OCI-LY3 (cell line): Measurements from ENCODE around the gene TOLLIP.

Experiments
- H2AFZ ChIP-seq: fragments of 200-600, 300-600 bp; shearing (Covaris generic); 2 replicates; pipeline ENCODE4 v1.6.0; 2014; ENCODE audit warnings: antibody characterized with exemption, low read depth, low read length
- H3K27ac ChIP-seq: fragments of 200-600, 300-600 bp; sonication (generic); 2 replicates; pipeline ENCODE4 v1.5.1; 2014; ENCODE audit warnings: mild to moderate bottlenecking, low read length, moderate library complexity, mixed read lengths
- H3K27me3 ChIP-seq: fragments of 200-600, 300-600 bp; sonication (generic); 2 replicates; pipeline ENCODE4 v1.6.1; 2014; ENCODE audit warnings: low read depth, low read length, mixed read lengths
- H3K36me3 ChIP-seq: fragments of 200-600, 300-600 bp; sonication (generic); replicated peaks from 2 replicates; pipeline ENCODE3; 2014; ENCODE audit warnings: low read depth, low read length, mixed read lengths
- H3K4me1 ChIP-seq: fragments of 300-600, 200-600 bp; sonication (generic); 2 replicates; pipeline ENCODE4 v1.6.1; 2014; ENCODE audit warnings: low read length, mixed read lengths
- H3K4me2 ChIP-seq: fragments of 200-600, 300-600 bp; sonication (generic); 2 replicates; pipeline ENCODE4 v1.6.1; 2014; ENCODE audit warnings: low read length, mixed read lengths
- H3K4me3 ChIP-seq: fragments of 300-600, 200-600 bp; sonication (generic); 2 replicates; pipeline ENCODE4 v1.5.1; 2014; ENCODE audit warnings: antibody characterized with exemption, mild to moderate bottlenecking, low read length, moderate library complexity
- H3K79me2 ChIP-seq: fragments of 300-600, 200-600 bp; shearing (Covaris generic); 2 replicates; pipeline ENCODE4 v1.6.1; 2014; ENCODE audit warnings: mild to moderate bottlenecking, low read length, mixed read lengths
- H3K9ac ChIP-seq: fragments of 300-600, 200-600 bp; shearing (Covaris generic); 2 replicates; pipeline ENCODE4 v1.6.0; 2014; ENCODE audit warnings: mild to moderate bottlenecking, low read length, moderate library complexity
- H3K9me3 ChIP-seq: fragments of 200-600, 300-600 bp; shearing (Covaris generic); 2 replicates; pipeline ENCODE4 v1.6.1; 2014; ENCODE audit warnings: low read length, mixed read lengths; ENCODE audit not compliant: insufficient read depth
- H4K20me1 ChIP-seq: fragments of 200-600, 300-600 bp; sonication (generic); 2 replicates; pipeline ENCODE4 v1.6.1; 2016; ENCODE audit warnings: low read length, mixed read lengths; ENCODE audit not compliant: insufficient read depth
- CTCF ChIP-seq: fragments of 200-600, 300-600 bp; sonication (generic); IDR thresholded peaks from 2 replicates; pipeline ENCODE4 v1.5.1; 2014; ENCODE audit warnings: antibody characterized with exemption, low read length, low read depth
- EZH2phosphoT487 ChIP-seq: fragments of 200-600 bp; shearing (Covaris generic); IDR thresholded peaks from 2 replicates; pipeline ENCODE4 v1.6.1; 2018; ENCODE audit warnings: antibody characterized with exemption, mixed run types, low read depth

TOLLIP gene

GRCh38 chr11:1279674-1280055 is 29.8 kb downstream of the TOLLIP start:
- no peaks in the 10 kb centered on the region for H3K36me3 ChIP-seq
- H3K27ac ChIP-seq: no peak overlapping the region
- H3K79me2 ChIP-seq: no peaks in the 10 kb centered on the region
- no peak overlapping the region for H2AFZ ChIP-seq
- no peaks in the 10 kb centered on the region for H3K9me3 ChIP-seq
- no peaks in the 10 kb centered on the region for H3K27me3 ChIP-seq
- no peaks in the 10 kb centered on the region for H3K4me1 ChIP-seq
- no peak overlapping the region for H3K4me3 ChIP-seq
- no peak for TF ChIP-seq EZH2phosphoT487
- TF ChIP-seq CTCF: no peak
- no peaks in the 10 kb centered on the region for H4K20me1 ChIP-seq
- H3K4me2 ChIP-seq: no peak overlapping the region
- no peak overlapping the region for H3K9ac ChIP-seq

DNA sequence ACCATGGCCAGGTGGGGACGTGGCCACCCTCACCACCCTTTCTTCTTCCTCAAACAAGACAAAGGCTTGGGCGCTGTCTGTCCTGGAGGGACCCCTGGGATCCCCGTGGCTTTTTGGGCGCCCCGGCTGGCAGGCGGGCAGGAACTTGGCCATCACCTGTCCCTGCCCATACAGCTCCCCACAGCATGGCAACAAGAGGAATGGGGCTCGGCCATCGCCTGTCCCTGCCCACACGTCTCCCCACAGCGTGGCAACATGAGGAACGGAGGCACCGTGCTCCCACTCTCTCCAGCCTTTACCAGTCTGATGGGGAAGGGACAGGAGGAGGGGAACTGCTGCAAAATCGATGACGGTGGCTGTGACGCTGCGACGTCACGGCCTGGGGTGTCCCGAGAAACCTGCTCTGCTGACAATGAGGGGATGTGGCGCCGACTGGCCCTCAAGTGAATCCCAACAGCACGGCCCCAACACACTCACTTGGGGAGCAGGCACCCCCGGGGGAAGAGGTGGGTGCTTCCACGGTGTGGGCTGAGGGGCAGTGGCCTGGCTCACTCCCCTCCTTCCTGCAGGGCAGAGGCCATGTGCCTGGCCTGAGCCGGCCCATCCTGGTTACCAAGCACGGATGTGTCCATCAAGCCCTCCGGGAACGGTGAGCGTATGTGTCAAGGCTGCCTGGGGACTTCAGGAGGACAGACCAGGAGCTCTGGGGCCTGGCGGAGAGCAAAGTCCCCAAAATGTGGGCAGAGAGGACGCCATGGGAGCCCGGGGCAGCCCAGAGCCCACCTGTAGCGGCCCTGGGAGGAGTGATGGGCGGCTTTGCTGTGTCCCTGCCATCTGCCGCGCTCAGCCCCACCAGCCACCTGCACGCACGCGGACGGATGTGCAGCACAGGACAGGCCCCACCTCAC is 30.4 kb downstream of the TOLLIP start:
- Histone ChIP-seq H3K27ac (no peak overlapping the region), H3K4me3 (no peak overlapping the region), H3K9me3 (no peaks in the 10 kb centered on the region), H3K4me1 (no peaks in the 10 kb centered on the region), H3K79me2 (no peaks in the 10 kb centered on the region), H3K27me3 (no peaks in the 10 kb centered on the region), H3K36me3 (no peaks in the 10 kb centered on the region), H3K9ac (no peak overlapping the region), H2AFZ (no peak overlapping the region), H4K20me1 (no peaks in the 10 kb centered on the region), H3K4me2 (no peak overlapping the region)
- TF ChIP-seq EZH2phosphoT487: no peak
- TF ChIP-seq CTCF: no peak

DNA sequence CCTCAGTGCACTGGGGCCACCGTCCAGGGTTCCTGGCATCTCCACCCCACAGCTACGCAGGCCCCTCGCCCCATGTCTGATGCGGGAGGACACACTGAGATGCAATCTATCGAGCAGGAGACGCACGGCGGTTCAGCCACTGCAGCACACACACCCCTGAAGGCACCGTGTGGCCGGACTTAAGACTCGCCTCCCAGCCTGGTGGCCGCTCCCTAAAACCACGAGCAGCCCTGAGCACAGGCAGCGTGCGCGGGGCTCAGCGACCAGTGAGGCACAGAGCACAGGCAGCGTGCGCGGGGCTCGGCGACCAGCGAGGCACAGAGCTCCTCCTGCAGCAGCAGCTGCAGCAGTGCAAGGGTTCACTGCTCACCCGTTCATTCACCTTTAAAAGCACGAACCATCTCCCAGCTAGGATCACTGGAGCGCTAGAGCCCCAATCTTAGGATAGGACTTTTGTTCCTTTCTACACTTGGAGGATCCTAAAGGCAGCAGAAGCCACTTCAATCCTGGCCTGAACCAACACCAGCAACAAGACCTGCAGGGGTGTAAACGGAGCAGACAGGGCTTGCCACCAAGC is 31.4 kb downstream of the TOLLIP start:
- Histone ChIP-seq H4K20me1 (no peaks in the 10 kb centered on the region), H3K4me2 (no peak overlapping the region), H3K79me2 (no peaks in the 10 kb centered on the region), H3K9ac (no peak overlapping the region), H3K4me3 (no peak overlapping the region), H3K27ac (no peak overlapping the region), H3K36me3 (no peaks in the 10 kb centered on the region), H3K27me3 (no peaks in the 10 kb centered on the region), H3K9me3 (no peaks in the 10 kb centered on the region), H3K4me1 (no peaks in the 10 kb centered on the region), H2AFZ (no peak overlapping the region)
- TF ChIP-seq CTCF (no peak), EZH2phosphoT487 (no peak)

DNA sequence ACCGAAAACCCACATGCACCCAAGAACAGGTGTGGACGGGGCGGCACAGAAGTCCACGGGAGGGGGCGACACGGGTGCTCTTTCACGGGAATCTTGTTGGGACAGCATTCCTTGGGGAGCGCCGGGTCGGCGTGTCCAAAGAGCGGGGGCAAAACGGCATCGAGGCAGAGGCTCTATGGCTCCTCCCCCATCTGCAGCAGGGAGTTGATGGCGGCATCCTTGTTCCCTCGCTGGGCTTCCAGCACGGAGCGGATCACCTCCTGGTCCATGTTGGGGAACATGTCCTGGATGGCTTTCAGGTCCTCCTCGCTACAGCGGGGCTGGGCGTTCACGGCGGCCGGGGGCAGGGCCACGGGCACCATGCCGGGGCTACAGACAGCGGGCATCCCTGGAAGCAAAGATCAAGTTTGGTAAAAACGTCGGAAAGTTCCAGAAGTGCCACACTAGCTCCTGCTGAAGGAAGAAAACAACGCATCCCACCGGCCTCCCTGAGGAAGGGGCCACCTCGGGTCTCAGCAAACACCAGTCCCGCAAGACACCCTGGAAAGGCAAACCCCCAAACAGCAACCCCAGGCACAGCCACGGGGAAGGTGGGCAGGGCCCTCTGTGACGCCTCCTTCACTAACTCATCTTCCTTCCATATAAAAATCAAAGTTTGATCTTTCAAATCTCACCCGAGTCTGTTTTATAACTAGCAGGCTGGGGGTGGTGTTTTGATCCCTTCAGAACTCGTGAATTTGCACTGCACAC is 32.4 kb downstream of the TOLLIP start:
- Histone ChIP-seq H4K20me1 (no peaks in the 10 kb centered on the region), H3K27ac (no peak overlapping the region), H3K9ac (no peak overlapping the region), H2AFZ (no peak overlapping the region), H3K4me3 (no peak overlapping the region), H3K79me2 (no peaks in the 10 kb centered on the region), H3K36me3 (no peaks in the 10 kb centered on the region), H3K27me3 (no peaks in the 10 kb centered on the region), H3K4me1 (no peaks in the 10 kb centered on the region), H3K4me2 (no peak overlapping the region), H3K9me3 (no peaks in the 10 kb centered on the region)
- no peak for TF ChIP-seq CTCF
